GM19372 (cell line): ENCODE measurements around the gene CLDN34.
A peak's percentile ranks its signal among the peaks of the same experiment; 100 is the strongest.

Experiments used
- ATAC-seq: cut with Tn5 transposase; IDR thresholded peaks from one replicate; pipeline ENCODE4 v1.9.1; 2021; ENCODE audit warnings: mild to moderate bottlenecking, low read depth, moderate library complexity; ENCODE audit not compliant: unreplicated experiment

The CLDN34 gene

GRCh38 chrX:10014462-10015354 lies 47.5 kb downstream of the CLDN34 start:
- peak; percentile 75 for ATAC-seq

DNA sequence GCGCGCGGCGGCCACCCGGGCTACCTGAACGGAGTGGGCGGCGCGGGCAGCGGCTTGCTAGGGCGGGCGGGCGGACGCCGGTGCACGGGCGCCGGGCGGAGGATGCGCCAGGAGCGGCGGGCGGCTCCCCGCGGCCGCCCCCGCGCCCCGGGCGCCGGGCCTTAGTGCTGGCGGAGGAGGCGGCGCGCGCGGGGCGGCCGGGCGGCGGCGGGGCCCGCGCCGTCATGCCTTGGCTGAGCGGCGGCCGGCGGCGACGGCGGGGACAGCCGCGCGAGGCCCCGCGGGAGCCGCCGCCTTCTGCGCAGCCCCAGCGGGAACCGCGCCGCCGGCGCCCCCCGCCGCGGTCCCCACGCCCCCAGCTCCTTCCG lies 48.2 kb downstream of the CLDN34 start:
- ATAC-seq, result peak; percentile 29

GRCh38 chrX:10015723-10016518 lies 48.8 kb downstream of the CLDN34 start:
- ATAC-seq, result no peak

GRCh38 chrX:10016519-10017132 lies 49.5 kb downstream of the CLDN34 start:
- ATAC-seq, result no peak

DNA sequence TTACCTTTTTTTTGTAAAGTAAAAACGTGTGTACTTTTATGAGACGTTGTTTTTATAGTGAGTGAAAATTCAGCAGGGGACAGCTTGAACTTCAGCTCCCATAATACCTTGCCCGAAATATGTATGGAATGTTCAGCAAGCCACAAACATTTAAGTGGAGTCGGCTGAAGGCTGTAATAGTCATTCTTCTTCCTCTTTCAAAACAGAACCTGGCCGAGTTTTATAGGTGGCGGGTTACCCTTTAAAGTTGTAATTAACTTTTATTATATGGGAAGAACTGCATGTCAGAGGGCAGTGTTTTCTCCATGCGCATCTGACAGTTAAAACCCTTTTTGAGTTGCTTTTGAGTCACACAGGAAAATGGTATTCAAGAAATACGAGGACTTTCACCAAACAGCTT lies 50.7 kb downstream of the CLDN34 start:
- no peak for ATAC-seq
